Cardiac muscle cell (in vitro differentiated cells and primary cell): ENCODE data around the gene PEAR1. TPM values are rescaled to one million over a fixed set of nuclear protein-coding genes. Genes with fewer than 3 reads are reported as not detected.

ENCODE experiments used
- DNase-seq, 2 donors: peaks; one replicate each; pipeline versions ENCODE4 v3.0.0 to v3.0.0-alpha.2; 2010 to 2017; ENCODE audit warnings: low read depth in 1 of 2, low spot score in 1 of 2
- H3K27ac ChIP-seq: fragments of 200-600 bp; sonication (generic); 2 replicates; pipeline ENCODE4 v1.5.1; 2016
- H3K27me3 ChIP-seq: fragments of 200-600 bp; sonication (generic); 2 replicates; pipeline ENCODE4 v1.6.0; 2016; ENCODE audit warnings: control low read depth
- H3K36me3 ChIP-seq: fragments of 200-600 bp; sonication (generic); 2 replicates; pipeline ENCODE4 v1.5.1; 2016; ENCODE audit warnings: control low read depth
- H3K4me1 ChIP-seq: fragments of 200-600 bp; sonication (generic); 2 replicates; pipeline ENCODE4 v1.8.1; 2017; ENCODE audit warnings: low read depth, mild to moderate bottlenecking, mixed run types
- H3K4me3 ChIP-seq: fragments of 200-600 bp; sonication (generic); 2 replicates; pipeline ENCODE4 v1.5.1; 2016; ENCODE audit warnings: mild to moderate bottlenecking
- H3K9me3 ChIP-seq: fragments of 200-600 bp; sonication (generic); 2 replicates; pipeline ENCODE4 v1.5.1; 2017; ENCODE audit warnings: low read depth, mild to moderate bottlenecking, control low read depth
- polyA plus RNA-seq: library from polyadenylated mRNA; unstranded; fragments of >200 nt; fragmentation: Nextera tagmentation; extraction: Ambion mirVana; gene quantifications from 2 replicates; pipeline ENCODE4 v1.2.1, GENCODE V29; 2016
- total RNA-seq: library from RNA; depleted of rRNA; stranded (reverse); fragments of >200 nt; gene quantifications from 2 replicates; pipeline ENCODE4 v1.2.3, GENCODE V29; 2016
- TF ChIP-seq, protein P1 (sequence below): IDR thresholded peaks from 2 replicates; pipeline ENCODE4 v1.5.1; 2012; ENCODE audit warnings: low read depth, mild to moderate bottlenecking, low read length

The PEAR1 gene
- total and polyA plus RNA-seq, 2 experiments from 2014 or later, result 0.57 to 1.1 TPM

DNA sequence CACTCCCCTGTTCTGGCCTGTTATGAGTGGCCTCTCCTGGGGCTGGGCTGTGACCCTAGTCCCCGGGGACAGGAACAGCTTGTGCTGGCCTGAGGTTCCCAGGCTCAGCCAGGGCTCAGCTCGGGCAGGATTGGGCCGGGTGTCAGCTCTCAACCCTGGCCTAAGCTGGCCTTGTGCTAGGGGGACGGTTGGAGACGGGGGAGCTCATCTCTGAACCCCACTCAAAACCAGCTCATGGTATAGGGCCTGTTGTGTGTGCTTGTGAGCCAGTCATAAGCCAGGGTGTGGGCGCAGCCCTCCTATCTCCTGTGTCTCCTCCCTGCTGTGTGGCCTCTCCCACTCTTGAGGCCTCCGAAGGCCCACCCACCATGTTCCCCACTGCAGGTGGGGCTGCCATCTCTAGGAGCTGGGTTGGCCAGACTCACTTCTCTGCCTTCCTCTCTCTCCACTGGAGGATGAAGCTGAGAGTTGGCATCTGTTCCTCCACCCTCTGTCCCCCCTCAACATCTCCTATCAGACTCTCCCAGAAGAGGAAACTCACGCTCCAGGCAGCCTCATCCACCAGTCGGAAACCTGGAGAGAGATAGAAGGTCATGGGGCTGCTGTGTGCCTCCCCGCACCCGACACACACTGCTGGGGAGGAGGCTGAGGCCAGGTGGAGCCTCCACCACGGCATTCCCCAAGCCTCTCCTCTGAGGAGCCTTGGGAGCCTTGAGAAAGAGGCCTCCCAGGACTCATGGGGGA is 1.4 kb downstream of the PEAR1 start:
- peaks cover 33% of the 10 kb centered on the region for H3K27me3 ChIP-seq
- no peaks in the 10 kb centered on the region for H3K4me1 ChIP-seq
- DNase-seq, result peak in 1 of 2 donors; percentile 54
- no peak overlapping the region for H3K27ac ChIP-seq
- TF ChIP-seq, protein P1, sequence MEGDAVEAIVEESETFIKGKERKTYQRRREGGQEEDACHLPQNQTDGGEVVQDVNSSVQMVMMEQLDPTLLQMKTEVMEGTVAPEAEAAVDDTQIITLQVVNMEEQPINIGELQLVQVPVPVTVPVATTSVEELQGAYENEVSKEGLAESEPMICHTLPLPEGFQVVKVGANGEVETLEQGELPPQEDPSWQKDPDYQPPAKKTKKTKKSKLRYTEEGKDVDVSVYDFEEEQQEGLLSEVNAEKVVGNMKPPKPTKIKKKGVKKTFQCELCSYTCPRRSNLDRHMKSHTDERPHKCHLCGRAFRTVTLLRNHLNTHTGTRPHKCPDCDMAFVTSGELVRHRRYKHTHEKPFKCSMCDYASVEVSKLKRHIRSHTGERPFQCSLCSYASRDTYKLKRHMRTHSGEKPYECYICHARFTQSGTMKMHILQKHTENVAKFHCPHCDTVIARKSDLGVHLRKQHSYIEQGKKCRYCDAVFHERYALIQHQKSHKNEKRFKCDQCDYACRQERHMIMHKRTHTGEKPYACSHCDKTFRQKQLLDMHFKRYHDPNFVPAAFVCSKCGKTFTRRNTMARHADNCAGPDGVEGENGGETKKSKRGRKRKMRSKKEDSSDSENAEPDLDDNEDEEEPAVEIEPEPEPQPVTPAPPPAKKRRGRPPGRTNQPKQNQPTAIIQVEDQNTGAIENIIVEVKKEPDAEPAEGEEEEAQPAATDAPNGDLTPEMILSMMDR, result no peak
- no peaks in the 10 kb centered on the region for H3K9me3 ChIP-seq
- H3K36me3 ChIP-seq, result no peaks in the 10 kb centered on the region
- H3K4me3 ChIP-seq, result no peak overlapping the region

DNA sequence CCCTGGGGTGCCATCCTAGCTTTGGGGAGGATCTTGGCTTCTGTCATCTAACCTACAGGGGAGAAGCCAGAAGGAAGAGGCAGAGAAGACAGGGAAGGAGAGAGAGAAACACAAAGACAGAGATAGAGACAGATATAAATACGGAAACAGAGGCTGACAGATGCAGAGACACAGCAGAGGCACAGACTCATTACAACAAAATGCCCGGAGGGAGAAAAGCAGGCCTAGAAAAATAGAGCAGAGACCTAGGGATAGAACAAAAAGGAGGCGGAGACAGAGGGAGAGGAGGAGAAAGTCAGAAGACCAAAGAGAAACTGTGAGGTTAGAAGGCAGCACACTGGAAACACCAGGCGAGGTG is 1.9 kb downstream of the PEAR1 start:
- TF ChIP-seq, protein P1, result no peak
- H3K4me3 ChIP-seq, result no peak overlapping the region
- peak in 1 of 2 donors; percentile 37 for DNase-seq
- H3K27me3 ChIP-seq, result peaks cover 30% of the 10 kb centered on the region
- H3K4me1 ChIP-seq, result no peaks in the 10 kb centered on the region
- no peak overlapping the region for H3K27ac ChIP-seq
- no peaks in the 10 kb centered on the region for H3K36me3 ChIP-seq
- no peaks in the 10 kb centered on the region for H3K9me3 ChIP-seq

DNA sequence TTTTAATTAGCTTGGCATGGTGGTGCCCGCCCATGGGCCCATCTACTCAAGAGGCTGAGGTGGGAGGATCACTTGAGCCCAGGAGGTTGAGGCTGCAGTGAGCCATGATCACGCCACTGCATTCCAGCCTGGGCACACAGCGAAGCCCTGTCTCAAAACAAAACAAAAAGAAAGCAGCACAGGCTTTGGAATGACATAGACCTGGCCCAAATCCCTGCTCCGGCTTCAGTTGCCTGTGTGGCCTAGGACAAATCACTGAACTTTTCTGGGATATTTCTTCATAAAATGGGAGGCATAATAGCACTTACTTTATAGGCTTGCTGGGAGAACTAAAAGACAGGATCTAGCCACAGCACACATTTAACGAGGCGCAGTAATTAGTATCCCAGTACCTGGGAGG is 2.4 kb downstream of the PEAR1 start:
- Histone ChIP-seq H3K27me3 (peaks cover 27% of the 10 kb centered on the region), H3K9me3 (no peaks in the 10 kb centered on the region), H3K4me3 (no peak overlapping the region), H3K36me3 (no peaks in the 10 kb centered on the region), H3K27ac (no peak overlapping the region), H3K4me1 (no peaks in the 10 kb centered on the region)
- TF ChIP-seq, protein P1, result no peak
- no peak for DNase-seq

GRCh38 chr1:156896490-156897033 is 3.0 kb downstream of the PEAR1 start:
- no peak overlapping the region for H3K27ac ChIP-seq
- H3K36me3 ChIP-seq, result no peaks in the 10 kb centered on the region
- peaks cover 20% of the 10 kb centered on the region for H3K27me3 ChIP-seq
- TF ChIP-seq, protein P1, result no peak
- no peaks in the 10 kb centered on the region for H3K4me1 ChIP-seq
- no peaks in the 10 kb centered on the region for H3K9me3 ChIP-seq
- H3K4me3 ChIP-seq, result no peak overlapping the region
- peak in 1 of 2 donors; percentile 84 for DNase-seq

GRCh38 chr1:156897078-156897825 is 3.7 kb downstream of the PEAR1 start:
- no peaks in the 10 kb centered on the region for H3K4me1 ChIP-seq

More at GRCh38 chr1:156897078-156897825, 3.7 kb downstream of the PEAR1 start:
- Histone ChIP-seq H3K27ac (no peak overlapping the region), H3K9me3 (no peaks in the 10 kb centered on the region), H3K36me3 (no peaks in the 10 kb centered on the region), H3K4me3 (no peak overlapping the region), H3K27me3 (peaks cover 13% of the 10 kb centered on the region)
- TF ChIP-seq, protein P1, result no peak
- DNase-seq, result peak in 1 of 2 donors; percentile 59
